ENCODE results near the gene FBXO4.
A peak's percentile ranks its signal among the peaks of the same experiment; 100 is the strongest.

Gene FBXO4, protein sequence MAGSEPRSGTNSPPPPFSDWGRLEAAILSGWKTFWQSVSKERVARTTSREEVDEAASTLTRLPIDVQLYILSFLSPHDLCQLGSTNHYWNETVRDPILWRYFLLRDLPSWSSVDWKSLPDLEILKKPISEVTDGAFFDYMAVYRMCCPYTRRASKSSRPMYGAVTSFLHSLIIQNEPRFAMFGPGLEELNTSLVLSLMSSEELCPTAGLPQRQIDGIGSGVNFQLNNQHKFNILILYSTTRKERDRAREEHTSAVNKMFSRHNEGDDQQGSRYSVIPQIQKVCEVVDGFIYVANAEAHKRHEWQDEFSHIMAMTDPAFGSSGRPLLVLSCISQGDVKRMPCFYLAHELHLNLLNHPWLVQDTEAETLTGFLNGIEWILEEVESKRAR

GRCh38 chr5:41924872-41925554, at the start of gene FBXO4:
Gene FBXO4, plus strand, starts transcription at chr5:41925281. Its CDS starts 29 bp downstream, at chr5:41925310.
- DNase-seq: peak; percentile 42

- DNase-seq: no peak
These were observed 48.4 kb upstream of the FBXO4 start for GRCh38 chr5:41876678-41877077.

- DNase-seq: no peak
These were observed 47.7 kb upstream of the FBXO4 start for GRCh38 chr5:41877408-41877807.

GRCh38 chr5:41878173-41878572, 46.9 kb upstream of the FBXO4 start:
- DNase-seq: no peak

DNA sequence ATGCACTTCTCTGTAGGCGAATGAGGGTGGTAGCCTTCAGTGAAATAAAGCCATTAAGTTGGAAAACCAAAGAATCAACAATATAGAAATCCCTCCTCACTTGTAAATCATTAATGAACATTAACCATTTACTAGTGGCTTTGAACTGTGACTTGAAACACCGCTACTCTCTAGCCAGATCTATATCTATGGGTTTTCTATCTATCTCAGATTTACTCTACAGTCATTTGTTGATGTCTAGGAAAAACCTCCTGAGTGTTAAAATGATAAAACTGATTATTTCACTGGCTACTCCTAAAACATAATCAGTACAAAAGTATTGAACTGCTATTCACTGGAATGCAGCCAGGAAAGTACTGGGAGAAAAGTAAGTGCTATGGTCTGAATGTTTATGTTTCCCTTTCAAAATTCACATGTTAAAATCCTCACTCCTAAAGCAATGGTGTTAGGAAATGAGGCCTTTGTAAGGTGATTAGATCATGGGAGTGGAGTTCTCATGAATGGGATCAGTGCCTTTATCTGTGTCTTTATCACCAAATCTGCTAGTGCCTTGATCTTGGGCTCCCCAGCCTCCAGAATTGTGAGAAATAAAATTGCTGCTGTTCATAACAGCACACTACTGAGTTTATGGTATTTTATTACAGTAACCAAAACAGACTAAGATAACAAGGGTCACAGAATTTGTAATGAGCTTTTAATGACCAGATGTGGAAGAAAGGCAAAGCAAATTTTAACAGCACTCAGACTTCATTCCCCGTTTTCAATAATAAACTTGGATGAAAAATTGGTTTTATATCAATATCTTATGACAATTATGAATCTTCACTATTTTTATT, 46.2 kb upstream of the FBXO4 start:
- peak; percentile 8 for DNase-seq

DNA sequence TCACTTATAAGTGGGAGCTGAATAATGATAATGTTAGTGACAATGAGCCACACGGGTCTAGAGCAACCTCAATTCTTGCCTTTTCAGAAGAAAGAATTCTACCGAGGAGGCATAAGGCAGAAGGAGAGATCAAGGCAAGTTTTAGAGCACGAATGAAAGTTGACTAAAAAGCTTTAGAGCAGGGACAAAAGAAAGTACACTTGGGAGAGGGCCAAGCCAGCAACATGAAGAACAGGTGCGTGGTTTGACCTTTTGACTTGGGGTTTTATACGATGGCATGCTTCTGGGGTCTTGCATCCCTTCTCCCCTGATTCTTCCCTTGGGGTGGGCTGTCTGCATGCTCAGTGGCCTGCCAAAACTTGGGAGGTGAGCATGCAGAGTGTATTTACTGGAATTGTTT, 42.3 kb upstream of the FBXO4 start:
- DNase-seq: no peak

DNA sequence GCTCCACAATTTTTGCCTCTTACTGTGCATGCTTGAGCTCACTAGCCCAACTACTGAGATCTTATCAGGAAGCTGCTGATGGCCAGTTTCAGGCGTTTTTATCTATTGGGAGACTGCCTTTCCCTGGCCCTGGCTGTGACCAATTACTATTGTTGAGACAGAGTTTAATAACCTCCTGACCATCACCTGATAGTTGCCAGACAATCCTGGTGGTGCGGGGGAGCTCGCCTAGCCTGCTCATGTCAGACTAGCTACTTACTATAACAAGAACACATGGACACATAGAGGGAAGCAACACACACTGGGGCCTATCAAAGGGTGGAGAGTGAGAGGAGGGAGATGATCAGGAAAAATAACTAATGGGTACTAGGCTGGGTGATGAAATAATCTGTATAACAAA, 41.8 kb upstream of the FBXO4 start:
- DNase-seq: no peak

GRCh38 chr5:41883936-41884335, 41.1 kb upstream of the FBXO4 start:
- no peak for DNase-seq

DNA sequence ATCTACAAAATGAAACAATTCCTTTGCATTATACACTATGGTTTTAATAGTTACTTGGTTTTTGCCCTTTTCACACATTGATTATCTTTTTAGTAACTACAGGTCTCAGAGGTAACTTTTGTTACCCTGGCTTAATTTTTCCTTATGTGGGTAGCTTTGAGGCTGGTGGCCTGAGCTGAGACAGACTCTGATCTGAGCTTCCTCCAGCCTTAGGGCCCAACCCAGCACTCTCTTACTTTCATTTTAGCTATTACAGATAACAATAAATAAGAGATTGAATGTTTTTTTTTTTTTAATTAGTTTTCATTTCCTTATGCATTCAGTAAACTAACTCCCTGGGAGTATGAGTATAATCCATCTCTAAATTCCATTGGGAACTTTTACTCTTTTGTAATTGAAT, 39.8 kb upstream of the FBXO4 start:
- no peak for DNase-seq

DNA sequence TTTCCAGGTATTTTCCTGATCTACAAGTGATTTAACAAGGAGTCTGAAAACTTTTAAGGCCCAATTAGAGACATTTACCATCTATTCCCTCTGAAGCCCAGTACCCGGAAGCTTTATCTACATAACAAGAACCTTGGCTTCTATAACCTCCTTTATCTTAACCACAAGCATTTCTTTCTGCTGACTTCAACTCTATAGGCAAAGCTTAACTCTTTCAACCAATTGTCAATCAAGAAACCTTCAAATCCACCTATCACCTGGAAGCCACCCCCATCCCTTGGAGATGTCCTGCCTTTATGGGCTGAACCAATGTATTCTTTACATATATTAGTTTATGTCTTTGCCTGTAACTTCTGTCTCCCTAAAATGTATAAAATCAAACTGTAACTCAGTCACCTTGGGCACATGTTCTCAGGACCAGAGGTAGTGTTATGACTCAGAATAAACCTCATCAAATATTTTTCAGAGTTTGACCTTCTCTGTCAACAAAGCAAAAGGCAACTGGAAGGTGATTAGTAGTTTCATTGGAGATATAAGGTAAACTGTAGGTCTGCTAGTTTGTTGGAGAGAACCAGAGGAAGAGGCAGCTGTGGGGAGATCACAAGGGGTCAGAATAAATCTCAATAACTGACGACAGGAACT, 33.9 kb upstream of the FBXO4 start:
- DNase-seq: no peak

DNA sequence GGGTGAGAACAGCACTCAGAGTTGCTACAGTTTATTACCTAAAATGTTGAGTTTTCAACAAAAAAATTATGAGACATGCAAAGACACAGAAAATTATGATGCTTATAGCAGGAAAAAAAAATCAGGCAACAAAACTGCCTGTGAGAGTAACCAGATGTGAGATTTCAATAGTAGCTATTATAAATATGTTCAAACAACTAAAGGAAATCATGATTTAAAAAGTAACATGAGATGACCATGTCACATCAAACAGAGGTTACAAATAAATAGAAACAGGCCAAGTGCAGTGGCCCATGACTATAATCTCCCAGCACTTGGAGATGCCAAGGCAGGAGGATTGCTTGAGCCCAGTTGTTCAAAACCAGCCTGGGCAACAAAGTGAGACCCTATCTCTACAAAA, 33.0 kb upstream of the FBXO4 start:
- no peak for DNase-seq

DNA sequence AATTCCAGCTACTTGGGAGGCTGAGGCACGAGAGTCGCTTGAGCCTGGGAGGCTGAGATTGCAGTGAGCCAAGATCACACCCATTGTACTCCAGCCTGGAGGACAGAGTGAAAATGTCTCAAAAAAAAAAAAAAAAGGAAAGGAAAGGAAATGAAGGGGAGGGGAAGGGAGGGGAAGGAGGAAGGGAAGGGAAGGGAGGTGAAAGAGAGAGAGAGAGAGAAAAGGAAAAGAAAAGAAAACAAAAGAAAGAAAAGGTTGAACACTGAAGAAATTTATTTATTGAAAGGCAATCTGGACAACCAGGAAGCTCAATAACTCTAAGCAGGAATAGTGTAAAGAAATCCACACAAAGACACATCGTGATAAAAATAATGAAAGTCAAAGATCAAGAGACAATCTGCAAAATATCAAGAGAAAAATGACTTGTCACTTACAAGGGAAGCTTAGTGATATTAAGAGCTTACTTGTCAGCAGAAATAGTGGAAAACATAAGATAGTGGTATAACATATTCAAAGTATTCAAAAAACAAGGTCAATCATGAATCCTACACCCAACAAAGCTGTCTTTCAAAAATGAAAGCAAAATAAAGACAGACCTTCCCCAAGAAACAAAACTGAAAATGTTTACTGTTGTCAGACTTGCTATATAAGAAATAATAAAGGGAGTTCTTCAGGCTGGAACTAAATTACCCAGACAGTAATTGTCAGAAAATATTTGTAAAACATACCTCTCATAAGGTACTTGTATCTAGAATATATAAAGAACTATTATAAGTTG, 31.8 kb upstream of the FBXO4 start:
- DNase-seq: no peak

DNA sequence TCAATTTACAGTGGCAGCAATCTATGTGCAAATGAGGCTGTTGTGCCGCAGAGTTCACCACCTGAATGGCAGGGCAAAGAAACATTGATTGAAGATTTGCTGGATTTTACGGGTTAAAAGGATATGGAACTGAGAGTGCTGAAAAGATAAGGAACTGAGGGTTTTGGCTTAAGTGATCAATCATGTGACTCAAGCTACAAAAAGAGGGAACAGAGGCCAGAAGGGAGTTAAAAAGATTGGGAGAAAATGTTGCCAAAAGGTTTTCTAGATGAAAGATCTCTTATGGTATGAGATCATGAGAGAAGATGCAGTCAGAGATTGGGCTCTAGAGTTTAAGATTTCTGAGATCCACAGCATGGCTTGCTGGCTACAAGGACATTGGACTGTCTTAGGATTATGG, 28.9 kb upstream of the FBXO4 start:
- no peak for DNase-seq

GRCh38 chr5:41903382-41903891, 21.6 kb upstream of the FBXO4 start:
- no peak for DNase-seq

GRCh38 chr5:41903892-41904799, 20.9 kb upstream of the FBXO4 start, which contains the start of gene RIMOC1:
Gene RIMOC1, plus strand, starts transcription at chr5:41904344. Its CDS starts 24 bp downstream, at chr5:41904368.
- DNase-seq: peak; percentile 98

DNA sequence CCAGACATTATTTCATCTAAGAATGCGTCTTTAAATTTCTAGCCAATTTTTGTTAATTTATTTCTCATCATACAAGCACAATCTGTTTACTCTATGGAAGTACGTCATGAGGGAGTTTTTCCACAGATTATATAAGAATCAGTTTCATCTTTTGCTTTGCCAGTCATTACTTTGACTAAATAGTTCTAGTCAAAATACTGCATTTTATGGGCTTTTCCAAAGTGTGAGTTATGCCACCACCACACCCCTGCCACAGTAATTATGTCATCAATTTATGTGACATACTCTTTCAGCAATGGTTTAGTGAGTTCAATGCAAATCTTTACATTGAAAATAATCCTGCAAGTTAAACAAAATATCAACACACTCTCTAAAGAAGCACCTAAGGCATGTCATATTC, 18.9 kb upstream of the FBXO4 start:
- DNase-seq: no peak

- DNase-seq: peak; percentile 38
These were observed 16.6 kb upstream of the FBXO4 start for GRCh38 chr5:41908374-41909079.

DNA sequence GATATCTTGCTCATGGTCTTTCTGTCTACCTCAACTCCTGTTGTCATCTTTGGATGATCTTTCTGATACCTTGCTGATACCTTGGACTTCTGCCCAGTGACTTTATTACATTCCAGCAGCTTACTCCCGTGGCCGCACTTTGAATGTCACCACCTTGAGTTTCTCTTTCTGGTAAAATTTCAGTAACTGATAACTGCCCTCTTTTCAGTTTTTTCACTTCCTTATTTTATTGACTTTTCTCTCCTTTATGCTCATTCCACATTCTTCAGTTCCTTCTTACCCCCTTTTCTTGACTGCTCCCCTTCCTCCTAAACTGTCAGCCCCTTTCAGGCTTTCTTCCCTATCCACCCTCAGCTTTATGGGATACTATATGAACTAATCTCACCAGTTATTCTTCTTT, 7.0 kb upstream of the FBXO4 start:
- no peak for DNase-seq

DNA sequence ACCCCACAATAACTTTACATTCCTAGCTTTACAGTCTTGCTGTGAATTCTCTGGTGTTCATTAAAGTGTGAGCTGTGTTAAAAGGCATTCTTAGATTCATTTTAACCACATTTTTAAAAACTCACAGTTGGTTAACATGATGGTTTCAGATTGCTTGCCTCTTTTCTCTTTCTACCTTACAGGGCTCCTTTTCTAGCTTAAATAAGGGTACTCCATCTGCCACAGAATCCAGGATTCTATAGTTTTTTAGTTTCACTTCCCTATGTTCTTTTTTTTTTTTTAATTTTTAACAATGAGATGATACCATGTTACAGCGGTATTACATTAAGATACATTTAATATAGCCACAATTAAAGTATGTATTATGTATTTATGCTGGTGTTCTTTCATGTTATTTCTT, 3.9 kb upstream of the FBXO4 start:
- no peak for DNase-seq

- DNase-seq: no peak
These were observed 3.2 kb upstream of the FBXO4 start for GRCh38 chr5:41921874-41922273.

All from kidney glomerular epithelial cell (primary cell).